HG03159 (cell line): Measurements from ENCODE around the gene TMEM63C.
"Not testable (repeated sequence)": the region's sequence is repeated elsewhere in the genome, so short reads cannot be mapped to it uniquely, and the experiment has no call there.

ENCODE experiments used
- ATAC-seq: cut with Tn5 transposase; IDR thresholded peaks from one replicate; pipeline ENCODE4 v1.9.1; 2021; ENCODE audit warnings: mild to moderate bottlenecking, moderate library complexity; ENCODE audit not compliant: unreplicated experiment

TMEM63C gene

GRCh38 chr14:77275601-77276017 is 94.0 kb downstream of the TMEM63C start:
- ATAC-seq = no peak

- no peak for ATAC-seq
These were observed 94.8 kb downstream of the TMEM63C start for GRCh38 chr14:77276295-77276935.

GRCh38 chr14:77276959-77277358 is 95.4 kb downstream of the TMEM63C start:
- no peak for ATAC-seq

- ATAC-seq = no peak
These were observed 97.0 kb downstream of the TMEM63C start for GRCh38 chr14:77278461-77279230.

- no peak for ATAC-seq
These were observed 98.1 kb downstream of the TMEM63C start for GRCh38 chr14:77279719-77280118.

- ATAC-seq = not testable (repeated sequence)
These were observed 99.3 kb downstream of the TMEM63C start for GRCh38 chr14:77280921-77281320.

- no peak for ATAC-seq
These were observed 100.3 kb downstream of the TMEM63C start for GRCh38 chr14:77281852-77282410.

GRCh38 chr14:77284066-77284465 is 102.5 kb downstream of the TMEM63C start:
- ATAC-seq = no peak

- ATAC-seq = no peak
These were observed 102.9 kb downstream of the TMEM63C start for GRCh38 chr14:77284466-77284865.

GRCh38 chr14:77286576-77286975 is 105.0 kb downstream of the TMEM63C start:
- no peak for ATAC-seq

- no peak for ATAC-seq
These were observed 109.1 kb downstream of the TMEM63C start for GRCh38 chr14:77290705-77291104.

GRCh38 chr14:77296155-77296554 is 114.6 kb downstream of the TMEM63C start:
- no peak for ATAC-seq

GRCh38 chr14:77296906-77297305 is 115.3 kb downstream of the TMEM63C start:
- no peak for ATAC-seq

- no peak for ATAC-seq
These were observed 118.2 kb downstream of the TMEM63C start for GRCh38 chr14:77299771-77300170.

- no peak for ATAC-seq
These were observed 119.5 kb downstream of the TMEM63C start for GRCh38 chr14:77301103-77301502.

- ATAC-seq = no peak
These were observed 121.3 kb downstream of the TMEM63C start for GRCh38 chr14:77302926-77303325.

GRCh38 chr14:77303417-77304156 is 122.0 kb downstream of the TMEM63C start:
- no peak for ATAC-seq

- no peak for ATAC-seq
These were observed 124.1 kb downstream of the TMEM63C start for GRCh38 chr14:77305696-77306095.

- no peak for ATAC-seq
These were observed 124.8 kb downstream of the TMEM63C start for GRCh38 chr14:77306416-77306815.

- ATAC-seq = no peak
These were observed 125.4 kb downstream of the TMEM63C start for GRCh38 chr14:77306851-77307496.
